Endothelial cell (in vitro differentiated cells): Measurements from ENCODE around the gene ZC3H7A. TPM values are rescaled to one million over a fixed set of nuclear protein-coding genes. Genes with fewer than 3 reads are reported as not detected.

Experiments used
- DNase-seq: peaks from one replicate; pipeline ENCODE4 v3.0.0; 2021; ENCODE audit warnings: low spot score
- H3K27ac Mint-ChIP-seq: one replicate; pipeline ENCODE4 v1.8.0; 2021; ENCODE audit warnings: mixed read lengths, inconsistent platforms; ENCODE audit not compliant: unreplicated experiment
- H3K27me3 Mint-ChIP-seq: one replicate; pipeline ENCODE4 v1.8.0; 2021; ENCODE audit warnings: mild to moderate bottlenecking, moderate library complexity, mixed read lengths, inconsistent platforms; ENCODE audit not compliant: unreplicated experiment
- H3K36me3 Mint-ChIP-seq: one replicate; pipeline ENCODE4 v1.8.0; 2021; ENCODE audit warnings: mild to moderate bottlenecking, low read depth, mixed read lengths, inconsistent platforms; ENCODE audit not compliant: unreplicated experiment
- H3K4me1 Mint-ChIP-seq: one replicate; pipeline ENCODE4 v1.8.0; 2021; ENCODE audit warnings: mild to moderate bottlenecking, mixed read lengths, inconsistent platforms; ENCODE audit not compliant: unreplicated experiment
- H3K4me3 Mint-ChIP-seq: one replicate; pipeline ENCODE4 v1.8.0; 2021; ENCODE audit warnings: mild to moderate bottlenecking, mixed read lengths, inconsistent platforms; ENCODE audit not compliant: unreplicated experiment
- H3K9me3 Mint-ChIP-seq: one replicate; pipeline ENCODE4 v1.8.0; 2021; ENCODE audit warnings: mixed read lengths, inconsistent platforms; ENCODE audit not compliant: unreplicated experiment
- total RNA-seq: library from RNA; stranded (reverse); fragmentation: NEBNext Ultra II Directional; extraction: Animal tissue kit (Norgen Biotek cat#: 25700); gene quantifications from one replicate; pipeline ENCODE4 v1.2.1, GENCODE V29; 2021; ENCODE audit not compliant: unreplicated experiment
- TF ChIP-seq, protein P1 (sequence below): fragments of 200-600 bp; sonication (generic); IDR thresholded peaks from one replicate; pipeline ENCODE4 v1.5.0; 2021; ENCODE audit warnings: antibody characterized with exemption; ENCODE audit not compliant: unreplicated experiment

Gene ZC3H7A
- total RNA-seq, 1 donor from 2014 or later: 84.7 TPM

DNA sequence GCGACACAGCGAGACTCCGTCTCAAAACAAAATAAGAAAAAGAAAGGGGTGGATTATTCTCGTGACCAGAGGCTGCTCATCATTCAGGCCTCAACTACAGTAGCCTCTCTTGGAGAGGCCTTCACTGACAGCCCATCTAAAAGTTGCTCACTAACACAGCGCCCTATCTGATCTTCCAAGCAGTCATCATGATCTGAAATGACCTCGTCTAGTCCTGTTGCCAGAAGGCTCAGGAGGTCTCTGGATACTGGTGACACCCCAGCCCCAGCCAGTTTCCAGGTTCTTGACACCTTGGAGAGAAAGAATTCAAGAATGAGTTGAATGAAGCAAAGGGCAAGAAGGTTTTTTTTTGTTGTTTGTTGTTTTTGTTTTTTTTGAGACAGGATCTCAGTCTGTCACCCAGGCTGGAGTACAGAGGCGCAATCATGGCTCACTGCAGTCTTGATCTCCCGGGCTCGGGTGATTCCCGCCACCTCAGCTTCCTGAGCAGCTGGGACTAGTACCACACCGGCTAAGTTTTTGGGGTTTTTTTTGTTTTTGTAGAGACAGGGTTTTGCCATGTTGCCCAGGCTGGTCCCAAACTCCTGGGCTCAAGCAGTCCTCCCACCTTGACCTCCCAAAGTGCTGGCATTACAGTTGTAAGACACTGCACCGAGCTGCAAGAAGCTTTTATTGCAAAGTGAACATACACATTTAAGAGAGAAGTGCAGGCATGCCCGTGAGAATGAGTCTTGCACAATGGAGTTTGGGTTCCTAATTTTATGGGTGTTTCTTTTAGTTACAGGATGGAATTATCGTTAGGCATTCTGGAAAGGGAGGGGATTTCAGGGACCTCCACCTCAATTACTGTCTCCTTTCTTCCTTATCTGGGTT is 2.7 kb upstream of the ZC3H7A start:
- peaks cover 17% of the 10 kb centered on the region for H3K27me3 Mint-ChIP-seq
- peaks cover 42% of the 10 kb centered on the region for H3K4me1 Mint-ChIP-seq
- peaks cover 4% of the 10 kb centered on the region for H3K36me3 Mint-ChIP-seq
- H3K4me3 Mint-ChIP-seq: peak overlapping the region; percentile 19
- H3K27ac Mint-ChIP-seq: peak overlapping the region; percentile 73
- no peak for DNase-seq
- TF ChIP-seq, protein P1, sequence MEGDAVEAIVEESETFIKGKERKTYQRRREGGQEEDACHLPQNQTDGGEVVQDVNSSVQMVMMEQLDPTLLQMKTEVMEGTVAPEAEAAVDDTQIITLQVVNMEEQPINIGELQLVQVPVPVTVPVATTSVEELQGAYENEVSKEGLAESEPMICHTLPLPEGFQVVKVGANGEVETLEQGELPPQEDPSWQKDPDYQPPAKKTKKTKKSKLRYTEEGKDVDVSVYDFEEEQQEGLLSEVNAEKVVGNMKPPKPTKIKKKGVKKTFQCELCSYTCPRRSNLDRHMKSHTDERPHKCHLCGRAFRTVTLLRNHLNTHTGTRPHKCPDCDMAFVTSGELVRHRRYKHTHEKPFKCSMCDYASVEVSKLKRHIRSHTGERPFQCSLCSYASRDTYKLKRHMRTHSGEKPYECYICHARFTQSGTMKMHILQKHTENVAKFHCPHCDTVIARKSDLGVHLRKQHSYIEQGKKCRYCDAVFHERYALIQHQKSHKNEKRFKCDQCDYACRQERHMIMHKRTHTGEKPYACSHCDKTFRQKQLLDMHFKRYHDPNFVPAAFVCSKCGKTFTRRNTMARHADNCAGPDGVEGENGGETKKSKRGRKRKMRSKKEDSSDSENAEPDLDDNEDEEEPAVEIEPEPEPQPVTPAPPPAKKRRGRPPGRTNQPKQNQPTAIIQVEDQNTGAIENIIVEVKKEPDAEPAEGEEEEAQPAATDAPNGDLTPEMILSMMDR: no peak
- no peaks in the 10 kb centered on the region for H3K9me3 Mint-ChIP-seq

DNA sequence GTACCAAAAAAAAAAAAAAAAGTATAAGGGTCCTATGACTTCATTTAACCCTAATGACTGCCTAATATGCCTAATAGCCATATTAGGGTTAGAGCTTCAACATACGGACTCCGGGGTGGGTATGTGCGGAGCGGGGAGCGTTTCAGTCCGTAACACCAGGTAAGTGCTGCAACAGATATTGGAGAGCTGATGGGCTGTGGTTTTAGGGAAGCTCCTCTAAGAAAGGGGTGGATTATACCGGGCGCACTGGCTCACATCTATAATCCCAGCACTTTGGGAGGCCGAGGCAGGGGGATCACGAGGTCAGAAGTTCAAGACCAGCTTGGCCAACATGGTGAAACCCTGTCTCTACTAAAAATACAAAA is 1.9 kb upstream of the ZC3H7A start:
- H3K4me1 Mint-ChIP-seq: peaks cover 49% of the 10 kb centered on the region
- peak overlapping the region; percentile 95 for H3K4me3 Mint-ChIP-seq
- peaks cover 11% of the 10 kb centered on the region for H3K36me3 Mint-ChIP-seq
- TF ChIP-seq, protein P1: no peak
- H3K27me3 Mint-ChIP-seq: peaks cover 17% of the 10 kb centered on the region
- no peak overlapping the region for H3K27ac Mint-ChIP-seq
- H3K9me3 Mint-ChIP-seq: no peaks in the 10 kb centered on the region
- no peak for DNase-seq

DNA sequence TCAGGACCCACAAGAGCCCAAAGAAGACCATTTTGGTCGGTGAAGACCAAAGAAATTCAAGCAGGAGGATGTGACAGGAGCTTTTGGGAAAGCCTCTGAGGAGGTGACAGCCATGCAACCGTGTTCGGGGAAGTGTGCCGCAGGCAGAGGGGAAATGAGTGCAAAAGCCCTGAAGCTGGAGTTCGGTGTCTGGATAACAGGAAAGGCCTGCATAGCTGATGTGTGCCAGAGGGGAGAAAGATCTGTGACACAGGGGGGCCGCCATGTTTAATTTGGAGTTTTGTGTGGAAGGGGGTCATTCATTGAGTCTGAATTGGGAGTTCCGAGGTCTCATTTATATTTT is 870 bp upstream of the ZC3H7A start:
- TF ChIP-seq, protein P1: no peak
- peak overlapping the region; percentile 95 for H3K27ac Mint-ChIP-seq

DNA sequence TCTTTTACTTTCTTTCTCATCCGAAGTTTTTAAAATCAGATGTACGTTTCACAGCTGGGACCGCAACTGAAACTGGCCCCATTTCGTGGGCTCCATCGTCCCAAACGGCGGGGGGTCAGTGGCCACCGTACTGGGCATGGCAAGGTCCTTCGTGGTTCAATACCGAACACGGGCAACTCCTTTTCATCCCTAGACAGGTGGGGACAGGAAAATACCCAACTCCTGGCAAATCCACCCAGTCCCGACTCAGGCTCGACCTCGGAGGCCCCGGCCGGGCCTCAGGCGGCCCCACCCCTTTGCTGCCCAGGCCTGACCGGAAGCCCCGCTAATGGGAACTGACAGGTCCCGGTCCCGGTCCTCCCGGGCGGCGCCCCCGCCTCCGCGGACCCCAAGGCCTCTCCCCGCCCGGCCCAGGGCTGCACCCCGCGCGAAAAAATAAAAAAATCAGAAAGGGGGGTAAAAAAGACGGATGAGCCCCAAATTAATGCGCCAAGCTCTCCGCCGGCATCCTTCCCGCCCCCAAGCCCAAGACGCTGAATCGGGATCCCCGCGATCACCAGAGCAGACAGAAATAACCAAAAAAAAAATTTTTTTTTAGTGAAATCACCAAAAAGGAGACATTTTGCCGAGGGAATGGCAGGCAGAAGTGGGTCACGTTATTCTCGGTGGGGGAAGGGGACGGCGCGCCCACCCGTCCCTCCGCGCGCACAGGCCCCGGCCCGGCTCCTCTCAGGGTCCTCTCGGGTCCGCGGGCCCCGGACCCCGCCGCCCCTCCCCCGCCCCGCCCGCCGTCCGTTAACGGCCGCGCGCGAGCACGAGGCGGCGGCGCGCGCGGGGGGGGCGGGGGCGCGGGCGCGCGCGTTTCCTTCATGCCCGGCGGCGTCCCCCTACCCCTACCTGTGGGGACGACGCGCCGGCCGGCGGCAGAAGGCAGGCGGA is 562 bp downstream of the ZC3H7A start:
- peak overlapping the region; percentile 91 for H3K4me3 Mint-ChIP-seq
- TF ChIP-seq, protein P1: no peak
- peak; percentile 59 for DNase-seq
- peaks cover 17% of the 10 kb centered on the region for H3K27me3 Mint-ChIP-seq
- H3K9me3 Mint-ChIP-seq: no peaks in the 10 kb centered on the region
- H3K36me3 Mint-ChIP-seq: peaks cover 13% of the 10 kb centered on the region
- H3K4me1 Mint-ChIP-seq: peaks cover 68% of the 10 kb centered on the region
- H3K27ac Mint-ChIP-seq: peak overlapping the region; percentile 96

More for the DNA sequence above, 870 bp upstream of the ZC3H7A start:
- peak; percentile 27 for DNase-seq
- Mint-ChIP-seq H3K4me1 (peaks cover 57% of the 10 kb centered on the region), H3K4me3 (peak overlapping the region; percentile 95), H3K27me3 (peaks cover 17% of the 10 kb centered on the region), H3K36me3 (peaks cover 13% of the 10 kb centered on the region), H3K9me3 (no peaks in the 10 kb centered on the region)
